MM.1S (cell line): ENCODE results near the gene GNPTAB.

Source experiments
- DNase-seq: peaks from one replicate; pipeline ENCODE4 v3.0.0-alpha.2; 2015
- H2AFZ ChIP-seq: fragments of 300-600 bp; sonication (generic); 2 replicates; pipeline ENCODE4 v1.6.0; 2016; ENCODE audit warnings: antibody characterized with exemption, low read length
- H3F3A ChIP-seq: fragments of 300-600 bp; sonication (generic); 2 replicates; pipeline ENCODE4 v1.6.1; 2016; ENCODE audit warnings: mild to moderate bottlenecking, antibody characterized with exemption, low read length, moderate library complexity, mixed read lengths; ENCODE audit not compliant: insufficient read depth
- H3K27ac ChIP-seq: fragments of 300-600 bp; sonication (generic); 2 replicates; pipeline ENCODE4 v1.5.1; 2016; ENCODE audit warnings: mild to moderate bottlenecking, low read length
- H3K27me3 ChIP-seq: fragments of 300-600 bp; sonication (generic); replicated peaks from 2 replicates; pipeline ENCODE4 v1.6.0; 2016; ENCODE audit warnings: low read length; ENCODE audit not compliant: insufficient read depth
- H3K36me3 ChIP-seq: fragments of 300-600 bp; sonication (generic); replicated peaks from 2 replicates; pipeline ENCODE4 v1.6.1; 2016; ENCODE audit warnings: mild to moderate bottlenecking, low read length, mixed read lengths; ENCODE audit not compliant: insufficient read depth
- H3K4me1 ChIP-seq: fragments of 300-600 bp; sonication (generic); 2 replicates; pipeline ENCODE4 v1.6.1; 2016; ENCODE audit warnings: low read length, mixed read lengths
- H3K4me2 ChIP-seq: fragments of 300-600 bp; sonication (generic); 2 replicates; pipeline ENCODE4 v1.6.0; 2016; ENCODE audit warnings: low read depth, low read length
- H3K4me3 ChIP-seq: fragments of 300-600 bp; sonication (generic); 2 replicates; pipeline ENCODE4 v1.5.1; 2016; ENCODE audit warnings: low read length, mixed read lengths
- H3K79me2 ChIP-seq: fragments of 300-600 bp; sonication (generic); 2 replicates; pipeline ENCODE4 v1.6.1; 2016; ENCODE audit warnings: mixed run types, low read length, mixed read lengths
- H3K9ac ChIP-seq: fragments of 300-600 bp; sonication (generic); 2 replicates; pipeline ENCODE4 v1.6.1; 2016; ENCODE audit warnings: low read length, mixed read lengths
- H3K9me2 ChIP-seq: fragments of 300-600 bp; sonication (generic); replicated peaks from 2 replicates; pipeline ENCODE4 v1.6.1; 2016; ENCODE audit warnings: mild to moderate bottlenecking, low read length, mixed read lengths; ENCODE audit not compliant: insufficient read depth
- H3K9me3 ChIP-seq: fragments of 300-600 bp; sonication (generic); replicated peaks from 2 replicates; pipeline ENCODE4 v1.6.1; 2016; ENCODE audit warnings: mild to moderate bottlenecking, low read length, mixed read lengths; ENCODE audit not compliant: insufficient read depth
- H4K20me1 ChIP-seq: fragments of 300-600 bp; sonication (generic); 2 replicates; pipeline ENCODE4 v1.6.1; 2016; ENCODE audit warnings: mild to moderate bottlenecking, low read length, moderate library complexity, mixed read lengths; ENCODE audit not compliant: insufficient read depth
- EZH2 ChIP-seq: fragments of 300-600 bp; sonication (generic); optimal IDR thresholded peaks from 2 replicates; pipeline ENCODE3; 2017; ENCODE audit warnings: low read depth, mild to moderate bottlenecking, antibody characterized with exemption, low read length, mixed read lengths
- EZH2phosphoT487 ChIP-seq: fragments of 300-600 bp; sonication (generic); IDR thresholded peaks from 2 replicates; pipeline ENCODE4 v1.6.1; 2018; ENCODE audit warnings: antibody characterized with exemption, low read length
- TF ChIP-seq, protein P1 (sequence below): fragments of 300-600 bp; sonication (generic); IDR thresholded peaks from 2 replicates; pipeline ENCODE4 v1.5.1; 2016; ENCODE audit warnings: antibody characterized with exemption, low read length, mixed read lengths

GNPTAB gene

DNA sequence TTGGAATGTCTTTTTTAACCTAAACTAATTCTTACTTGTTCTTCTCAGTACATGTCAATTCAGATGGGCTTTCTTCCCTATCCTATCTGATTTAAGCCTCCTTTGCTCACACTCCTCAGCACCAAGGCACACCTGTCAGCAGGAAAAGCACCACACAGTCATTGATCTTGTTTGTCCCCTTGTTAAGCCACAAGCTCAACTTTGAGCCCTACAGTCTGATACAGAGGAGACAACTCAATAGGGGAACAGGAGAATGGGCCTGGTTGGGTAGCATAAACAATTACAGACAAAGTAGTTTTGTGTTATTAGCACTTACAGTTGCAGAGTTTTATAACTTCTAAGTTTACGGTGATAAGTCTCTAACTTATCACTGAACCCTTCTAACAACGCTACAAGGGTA is 62.0 kb downstream of the GNPTAB start:
- H3K9me2 ChIP-seq: no peaks in the 10 kb centered on the region
- H3K4me2 ChIP-seq: no peak overlapping the region
- no peak overlapping the region for H2AFZ ChIP-seq
- TF ChIP-seq EZH2: no peak
- TF ChIP-seq, protein P1, sequence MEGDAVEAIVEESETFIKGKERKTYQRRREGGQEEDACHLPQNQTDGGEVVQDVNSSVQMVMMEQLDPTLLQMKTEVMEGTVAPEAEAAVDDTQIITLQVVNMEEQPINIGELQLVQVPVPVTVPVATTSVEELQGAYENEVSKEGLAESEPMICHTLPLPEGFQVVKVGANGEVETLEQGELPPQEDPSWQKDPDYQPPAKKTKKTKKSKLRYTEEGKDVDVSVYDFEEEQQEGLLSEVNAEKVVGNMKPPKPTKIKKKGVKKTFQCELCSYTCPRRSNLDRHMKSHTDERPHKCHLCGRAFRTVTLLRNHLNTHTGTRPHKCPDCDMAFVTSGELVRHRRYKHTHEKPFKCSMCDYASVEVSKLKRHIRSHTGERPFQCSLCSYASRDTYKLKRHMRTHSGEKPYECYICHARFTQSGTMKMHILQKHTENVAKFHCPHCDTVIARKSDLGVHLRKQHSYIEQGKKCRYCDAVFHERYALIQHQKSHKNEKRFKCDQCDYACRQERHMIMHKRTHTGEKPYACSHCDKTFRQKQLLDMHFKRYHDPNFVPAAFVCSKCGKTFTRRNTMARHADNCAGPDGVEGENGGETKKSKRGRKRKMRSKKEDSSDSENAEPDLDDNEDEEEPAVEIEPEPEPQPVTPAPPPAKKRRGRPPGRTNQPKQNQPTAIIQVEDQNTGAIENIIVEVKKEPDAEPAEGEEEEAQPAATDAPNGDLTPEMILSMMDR: no peak
- TF ChIP-seq EZH2phosphoT487: no peak
- peaks cover 22% of the 10 kb centered on the region for H3F3A ChIP-seq
- DNase-seq: no peak
- no peaks in the 10 kb centered on the region for H4K20me1 ChIP-seq
- no peak overlapping the region for H3K4me3 ChIP-seq
- H3K79me2 ChIP-seq: no peaks in the 10 kb centered on the region
- no peaks in the 10 kb centered on the region for H3K27me3 ChIP-seq
- H3K9me3 ChIP-seq: no peaks in the 10 kb centered on the region
- peaks cover 25% of the 10 kb centered on the region for H3K4me1 ChIP-seq
- no peak overlapping the region for H3K27ac ChIP-seq
- peaks cover 13% of the 10 kb centered on the region; the same call in 1 of the 2 replicates for H3K36me3 ChIP-seq
- no peak overlapping the region for H3K9ac ChIP-seq

DNA sequence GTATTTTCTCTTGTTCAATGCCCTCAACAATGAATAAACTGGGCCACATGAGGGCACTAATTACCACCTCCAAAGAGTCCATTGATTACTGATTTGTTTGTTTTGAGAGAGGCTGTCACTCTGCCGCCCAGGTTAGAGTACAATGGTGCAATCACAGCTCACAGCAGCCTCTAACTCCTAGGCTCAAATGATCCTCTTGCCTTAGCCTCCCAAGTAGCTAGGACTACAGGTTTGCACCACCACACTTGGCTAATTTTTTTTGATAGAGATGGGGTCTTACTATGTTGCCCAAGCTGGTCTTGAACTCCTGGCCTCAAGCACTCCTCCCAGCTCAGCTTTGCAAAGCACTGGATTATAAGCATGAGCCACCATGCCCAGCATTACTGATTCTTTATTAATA is 63.2 kb downstream of the GNPTAB start:
- Histone ChIP-seq H4K20me1 (no peaks in the 10 kb centered on the region), H3F3A (peaks cover 13% of the 10 kb centered on the region), H3K9ac (no peak overlapping the region), H3K4me1 (peaks cover 15% of the 10 kb centered on the region), H3K4me3 (no peak overlapping the region), H3K79me2 (no peaks in the 10 kb centered on the region), H3K9me2 (no peaks in the 10 kb centered on the region), H3K27ac (no peak overlapping the region), H3K27me3 (no peaks in the 10 kb centered on the region), H2AFZ (no peak overlapping the region), H3K9me3 (no peaks in the 10 kb centered on the region), H3K4me2 (no peak overlapping the region), H3K36me3 (peaks cover 13% of the 10 kb centered on the region; the same call in 1 of the 2 replicates)
- no peak for DNase-seq
- TF ChIP-seq, protein P1: no peak
- TF ChIP-seq EZH2phosphoT487: no peak
- no peak for TF ChIP-seq EZH2

DNA sequence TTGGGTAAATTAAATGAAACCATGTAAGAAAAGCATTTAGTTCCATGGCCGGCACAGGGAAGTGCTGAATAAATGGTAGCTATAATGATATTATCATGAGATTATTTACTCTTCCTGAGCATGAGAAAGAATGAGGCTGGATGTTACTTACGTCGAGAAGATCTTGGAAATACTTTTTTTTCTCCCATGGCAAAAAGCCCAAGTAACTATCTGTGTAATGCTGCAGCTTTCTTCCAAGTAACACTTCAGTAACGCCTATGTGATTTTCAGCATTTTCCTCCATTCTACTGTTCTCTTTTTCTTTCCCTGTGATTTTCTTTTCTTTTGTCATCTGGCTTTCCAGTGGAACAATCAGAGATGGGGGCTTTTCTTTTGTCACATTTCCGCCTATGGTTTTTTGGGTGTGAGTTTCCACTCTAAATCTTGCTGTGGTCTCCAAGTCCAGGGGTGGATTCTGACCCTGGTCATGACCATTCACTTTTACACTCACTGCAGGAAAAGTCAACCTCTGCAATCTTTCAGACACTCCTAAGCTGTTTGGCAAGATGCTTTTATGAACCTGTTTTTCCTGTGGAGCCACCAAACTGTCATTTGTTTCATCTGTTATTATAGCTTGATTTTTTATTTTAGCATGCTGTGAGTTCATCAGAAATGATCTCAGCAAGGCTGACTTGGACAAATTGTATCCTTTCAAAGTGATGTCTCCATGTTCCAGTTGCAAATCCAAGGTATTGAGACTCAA is 66.5 kb downstream of the GNPTAB start:
- H3K79me2 ChIP-seq: no peaks in the 10 kb centered on the region
- no peaks in the 10 kb centered on the region for H4K20me1 ChIP-seq
- no peak overlapping the region for H3K27ac ChIP-seq
- TF ChIP-seq EZH2: no peak
- TF ChIP-seq, protein P1: no peak
- no peak for TF ChIP-seq EZH2phosphoT487
- no peak overlapping the region for H2AFZ ChIP-seq
- H3K4me3 ChIP-seq: no peak overlapping the region
- 0 out of 2 replicates have a peak, but pooled peaks cover 3% of the 10 kb centered on the region for H3K4me1 ChIP-seq
- H3K9me2 ChIP-seq: no peaks in the 10 kb centered on the region
- no peak overlapping the region for H3K4me2 ChIP-seq
- H3K36me3 ChIP-seq: peaks cover 11% of the 10 kb centered on the region; the same call in 1 of the 2 replicates
- H3K9ac ChIP-seq: no peak overlapping the region
- H3K9me3 ChIP-seq: no peaks in the 10 kb centered on the region
- no peaks in the 10 kb centered on the region for H3F3A ChIP-seq
- no peaks in the 10 kb centered on the region for H3K27me3 ChIP-seq
- no peak for DNase-seq
